Activated T-cell treated with anti-CD3 and anti-CD28 coated beads for 24 hours (primary cell): ENCODE results near the gene SMIM8.
A peak's percentile ranks its signal among the peaks of the same experiment; 100 is the strongest.
"Not testable (repeated sequence)": the region's sequence is repeated elsewhere in the genome, so short reads cannot be mapped to it uniquely, and the experiment has no call there.

Experiments used
- DNase-seq: peaks from one replicate; pipeline ENCODE4 v3.0.0-alpha.2; 2020; ENCODE audit warnings: low read depth

Gene SMIM8

GRCh38 chr6:87322304-87323212 is at the start of gene SMIM8:
Gene SMIM8 (plus strand): TSS chr6:87322588. CDS start chr6:87337032, 14,444 bp downstream.
- DNase-seq = peak; percentile 85

- DNase-seq = no peak
These were observed 47.6 kb upstream of the SMIM8 start for GRCh38 chr6:87274660-87275274.

- no peak for DNase-seq
These were observed 45.8 kb upstream of the SMIM8 start for GRCh38 chr6:87276624-87277023.

GRCh38 chr6:87277123-87277522 is 45.3 kb upstream of the SMIM8 start:
- DNase-seq = no peak

- DNase-seq = no peak
These were observed 43.2 kb upstream of the SMIM8 start for GRCh38 chr6:87279196-87279595.

- no peak for DNase-seq
These were observed 41.0 kb upstream of the SMIM8 start for GRCh38 chr6:87281426-87281825.

GRCh38 chr6:87282743-87283142 is 39.6 kb upstream of the SMIM8 start:
- DNase-seq = no peak

- DNase-seq = no peak
These were observed 38.9 kb upstream of the SMIM8 start for GRCh38 chr6:87283461-87283860.

- DNase-seq = no peak
These were observed 35.1 kb upstream of the SMIM8 start for GRCh38 chr6:87287251-87287650.

GRCh38 chr6:87289571-87289970 is 32.8 kb upstream of the SMIM8 start:
- DNase-seq = no peak

- DNase-seq = no peak
These were observed 30.5 kb upstream of the SMIM8 start for GRCh38 chr6:87291883-87292282.

- DNase-seq = no peak
These were observed 28.9 kb upstream of the SMIM8 start for GRCh38 chr6:87293526-87293925.

GRCh38 chr6:87297119-87297518 is 25.3 kb upstream of the SMIM8 start:
- DNase-seq = no peak

- not testable (repeated sequence) for DNase-seq
These were observed 21.1 kb upstream of the SMIM8 start for GRCh38 chr6:87301277-87301676.

- DNase-seq = no peak
These were observed 13.4 kb upstream of the SMIM8 start for GRCh38 chr6:87308970-87309369.

GRCh38 chr6:87312860-87313259 is 9.5 kb upstream of the SMIM8 start:
- DNase-seq = no peak

GRCh38 chr6:87315071-87315470 is 7.3 kb upstream of the SMIM8 start:
- DNase-seq = no peak

- no peak for DNase-seq
These were observed 3.0 kb upstream of the SMIM8 start for GRCh38 chr6:87319271-87319987.

- DNase-seq = not testable (repeated sequence)
These were observed 1.5 kb downstream of the SMIM8 start for GRCh38 chr6:87323880-87324279.

- no peak for DNase-seq
These were observed 8.6 kb downstream of the SMIM8 start for GRCh38 chr6:87330961-87331360.

GRCh38 chr6:87333033-87333432 is 10.6 kb downstream of the SMIM8 start:
- no peak for DNase-seq

GRCh38 chr6:87333591-87334181 is 11.3 kb downstream of the SMIM8 start:
- no peak for DNase-seq
